Measurements from ENCODE around the gene CEBPA.

The CEBPA gene

GRCh38 chr19:33286899-33287298 lies 15.4 kb downstream of the CEBPA start:
- no peak for DNase-seq

- no peak for DNase-seq
Measured at GRCh38 chr19:33285441-33285927, 16.9 kb downstream of the CEBPA start.

- no peak for DNase-seq
Measured at GRCh38 chr19:33284756-33285155, 17.6 kb downstream of the CEBPA start.

- DNase-seq, result no peak
Measured at GRCh38 chr19:33284146-33284643, 18.1 kb downstream of the CEBPA start.

- DNase-seq, result no peak
Measured at GRCh38 chr19:33283589-33283988, 18.7 kb downstream of the CEBPA start.

- no peak for DNase-seq
Measured at GRCh38 chr19:33282036-33282671, 20.2 kb downstream of the CEBPA start.

GRCh38 chr19:33281296-33281926 lies 20.9 kb downstream of the CEBPA start:
- no peak for DNase-seq

- DNase-seq, result peak; percentile 36
Measured at GRCh38 chr19:33280351-33280921, 21.9 kb downstream of the CEBPA start.

- peak; percentile 49 for DNase-seq
Measured at GRCh38 chr19:33279430-33280350, 22.6 kb downstream of the CEBPA start.

- no peak for DNase-seq
Measured at GRCh38 chr19:33278403-33279269, 23.7 kb downstream of the CEBPA start.

GRCh38 chr19:33278023-33278402 lies 24.3 kb downstream of the CEBPA start:
- no peak for DNase-seq

GRCh38 chr19:33277434-33277833 lies 24.9 kb downstream of the CEBPA start:
- no peak for DNase-seq

- DNase-seq, result no peak
Measured at GRCh38 chr19:33275933-33276619, 26.3 kb downstream of the CEBPA start.

- no peak for DNase-seq
Measured at GRCh38 chr19:33275559-33275932, 26.8 kb downstream of the CEBPA start.

- no peak for DNase-seq
Measured at GRCh38 chr19:33274663-33275558, 27.4 kb downstream of the CEBPA start.

GRCh38 chr19:33273881-33274662 lies 28.3 kb downstream of the CEBPA start:
- DNase-seq, result peak; percentile 12

- DNase-seq, result no peak
Measured at GRCh38 chr19:33273065-33273736, 29.1 kb downstream of the CEBPA start.

GRCh38 chr19:33271246-33272021 lies 30.9 kb downstream of the CEBPA start:
- no peak for DNase-seq
